Measurements from ENCODE around the gene MGLL. TPM values are rescaled to one million over a fixed set of nuclear protein-coding genes. Genes with fewer than 3 reads are reported as not detected.

Gene MGLL
- total RNA-seq, 6 experiments from 2014 or later = 128 to 144 (median 129) TPM

DNA sequence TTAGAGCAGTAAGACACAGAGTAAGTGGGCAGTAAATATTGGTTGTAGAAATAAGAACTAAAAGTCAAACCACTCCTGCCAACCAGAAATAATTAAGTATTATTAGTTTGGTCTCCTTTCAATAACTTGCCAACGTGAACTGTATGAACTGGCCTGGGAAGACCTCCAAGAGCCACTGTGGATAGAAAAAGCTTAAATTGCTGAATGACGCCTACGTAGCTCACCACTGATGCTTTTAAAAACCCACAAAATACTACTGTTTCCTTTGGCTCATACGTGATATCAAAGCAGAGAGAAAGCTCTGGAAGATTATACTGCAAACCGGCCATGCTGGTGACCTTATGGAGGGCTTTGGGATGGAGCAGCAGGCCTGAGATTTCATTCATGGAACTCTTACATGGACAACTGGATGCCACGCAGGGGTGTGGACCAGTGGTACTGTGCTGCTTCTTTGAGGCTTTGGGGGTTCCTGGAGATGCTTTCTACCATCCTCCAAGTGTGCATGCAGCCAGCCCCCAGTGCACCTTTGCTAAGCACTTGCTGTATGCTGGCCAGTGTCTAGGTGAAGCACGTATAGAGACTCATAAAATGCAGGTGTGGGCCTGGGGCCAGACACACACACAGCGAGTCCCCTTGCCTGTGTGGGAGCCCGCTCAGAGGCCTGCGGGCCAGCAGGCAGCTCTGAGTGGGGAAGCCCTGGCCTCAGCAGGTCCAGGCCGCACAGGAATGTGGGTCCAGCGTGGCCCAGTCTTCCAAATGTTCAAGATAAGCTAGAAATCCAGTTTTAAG lies 82.8 kb downstream of the MGLL start:
- Mint-ChIP-seq H3K27me3 (ENCODE audit: insufficient read depth) (peaks cover 5% of the 10 kb centered on the region; the same call in 1 of the 2 replicates), H3K36me3 (ENCODE audit: low read depth) (0 out of 2 replicates have a peak, but pooled peaks cover 8% of the 10 kb centered on the region), H3K4me1 (ENCODE audit: low read depth) (peaks cover 77% of the 10 kb centered on the region), H3K4me3 (no peak overlapping the region), H3K27ac (peak overlapping the region; percentile 80), H3K9me3 (no peaks in the 10 kb centered on the region)
- TF ChIP-seq, protein P1, sequence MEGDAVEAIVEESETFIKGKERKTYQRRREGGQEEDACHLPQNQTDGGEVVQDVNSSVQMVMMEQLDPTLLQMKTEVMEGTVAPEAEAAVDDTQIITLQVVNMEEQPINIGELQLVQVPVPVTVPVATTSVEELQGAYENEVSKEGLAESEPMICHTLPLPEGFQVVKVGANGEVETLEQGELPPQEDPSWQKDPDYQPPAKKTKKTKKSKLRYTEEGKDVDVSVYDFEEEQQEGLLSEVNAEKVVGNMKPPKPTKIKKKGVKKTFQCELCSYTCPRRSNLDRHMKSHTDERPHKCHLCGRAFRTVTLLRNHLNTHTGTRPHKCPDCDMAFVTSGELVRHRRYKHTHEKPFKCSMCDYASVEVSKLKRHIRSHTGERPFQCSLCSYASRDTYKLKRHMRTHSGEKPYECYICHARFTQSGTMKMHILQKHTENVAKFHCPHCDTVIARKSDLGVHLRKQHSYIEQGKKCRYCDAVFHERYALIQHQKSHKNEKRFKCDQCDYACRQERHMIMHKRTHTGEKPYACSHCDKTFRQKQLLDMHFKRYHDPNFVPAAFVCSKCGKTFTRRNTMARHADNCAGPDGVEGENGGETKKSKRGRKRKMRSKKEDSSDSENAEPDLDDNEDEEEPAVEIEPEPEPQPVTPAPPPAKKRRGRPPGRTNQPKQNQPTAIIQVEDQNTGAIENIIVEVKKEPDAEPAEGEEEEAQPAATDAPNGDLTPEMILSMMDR (IDR thresholded peaks at IDR 0.05) = no peak
- DNase-seq = no peak

DNA sequence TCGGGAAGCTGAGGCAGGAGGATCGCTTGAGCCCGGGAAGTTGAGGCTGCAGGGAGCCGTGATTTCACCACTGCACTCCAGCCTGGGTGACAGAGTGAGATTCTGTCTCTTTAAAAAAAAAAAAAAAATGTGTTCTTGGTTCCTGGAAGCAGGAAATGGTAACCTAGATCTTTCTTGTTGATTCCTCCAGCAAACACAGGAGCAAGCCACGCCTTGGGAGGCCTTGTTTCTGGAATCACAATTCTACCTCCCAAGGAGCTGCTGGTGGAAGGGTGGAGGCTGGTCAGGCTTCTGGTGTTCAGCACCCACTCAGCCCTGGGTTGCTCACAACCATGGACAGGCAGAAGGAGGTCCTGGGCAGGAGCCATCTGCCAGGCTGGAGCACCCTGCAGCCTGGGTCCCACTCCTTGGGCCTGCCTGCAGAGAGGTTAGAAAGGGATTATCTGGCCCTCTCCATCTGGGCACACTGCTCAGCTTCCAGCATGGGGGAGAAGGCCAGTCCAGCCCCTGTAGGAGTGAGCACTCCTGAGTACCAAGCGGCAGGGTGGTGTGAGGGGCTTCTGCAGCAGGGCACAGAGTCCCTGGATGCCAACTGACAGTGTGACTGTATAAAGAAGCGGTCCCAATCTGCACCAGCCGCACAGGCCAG lies 84.0 kb downstream of the MGLL start:
- peak overlapping the region; percentile 80 for H3K27ac Mint-ChIP-seq
- peaks cover 76% of the 10 kb centered on the region for H3K4me1 Mint-ChIP-seq (ENCODE audit: low read depth)
- peak; percentile 66 for DNase-seq
- 0 out of 2 replicates have a peak, but pooled peaks cover 7% of the 10 kb centered on the region for H3K36me3 Mint-ChIP-seq (ENCODE audit: low read depth)
- H3K9me3 Mint-ChIP-seq = no peaks in the 10 kb centered on the region
- TF ChIP-seq, protein P1 (IDR thresholded peaks at IDR 0.05) = no peak
- peak overlapping the region; percentile 56 for H3K4me3 Mint-ChIP-seq
- H3K27me3 Mint-ChIP-seq (ENCODE audit: insufficient read depth) = peaks cover 5% of the 10 kb centered on the region; the same call in 1 of the 2 replicates

DNA sequence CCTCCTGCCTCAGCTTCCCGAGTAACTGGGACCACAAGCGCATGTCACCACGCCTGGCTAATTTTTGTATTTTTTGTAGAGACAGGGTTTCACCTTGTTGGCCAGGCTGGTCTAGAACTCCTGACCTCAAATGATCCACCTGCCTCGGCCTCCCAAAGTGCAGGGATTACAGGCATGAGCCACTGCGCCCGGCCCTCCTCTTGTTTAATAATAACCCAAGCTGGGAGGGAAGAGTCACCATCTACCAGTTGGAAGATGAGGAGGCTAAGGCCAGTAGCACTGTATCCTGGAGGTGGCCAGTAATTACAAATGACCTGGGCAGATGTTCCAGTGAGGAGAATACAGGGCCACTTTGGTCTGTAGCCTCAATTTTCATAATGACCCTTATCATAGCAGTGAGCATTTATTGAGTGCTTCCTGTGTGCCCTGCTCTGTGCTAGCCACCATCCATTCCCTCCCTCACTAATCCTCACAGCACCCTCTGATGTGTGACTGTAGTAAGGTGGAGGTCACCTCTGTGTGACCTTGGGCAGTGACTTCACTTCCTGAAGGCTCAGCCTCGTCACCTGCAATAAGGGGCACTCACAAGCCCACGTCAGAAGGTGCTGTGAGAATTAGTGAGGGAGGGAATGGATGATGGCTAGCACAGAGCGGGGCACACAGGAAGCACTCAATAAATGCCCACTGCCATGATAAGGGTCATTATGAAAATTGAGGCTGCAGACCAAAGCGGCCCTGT lies 85.3 kb downstream of the MGLL start:
- peaks cover 78% of the 10 kb centered on the region for H3K4me1 Mint-ChIP-seq (ENCODE audit: low read depth)
- H3K9me3 Mint-ChIP-seq = no peaks in the 10 kb centered on the region
- DNase-seq = no peak
- TF ChIP-seq, protein P1 (IDR thresholded peaks at IDR 0.05) = no peak
- peak overlapping the region; percentile 92; the same call in 1 of the 2 replicates for H3K27ac Mint-ChIP-seq
- no peak overlapping the region for H3K4me3 Mint-ChIP-seq
- peaks cover 5% of the 10 kb centered on the region; the same call in 1 of the 2 replicates for H3K27me3 Mint-ChIP-seq (ENCODE audit: insufficient read depth)
- 0 out of 2 replicates have a peak, but pooled peaks cover 7% of the 10 kb centered on the region for H3K36me3 Mint-ChIP-seq (ENCODE audit: low read depth)

GRCh38 chr3:127735767-127736693 lies 86.3 kb downstream of the MGLL start:
- H3K27ac Mint-ChIP-seq = peak overlapping the region; percentile 92
- peak overlapping the region; percentile 76 for H3K4me3 Mint-ChIP-seq
- TF ChIP-seq, protein P1 (IDR thresholded peaks at IDR 0.05) = no peak
- DNase-seq = peak; percentile 74
- H3K9me3 Mint-ChIP-seq = no peaks in the 10 kb centered on the region
- H3K4me1 Mint-ChIP-seq (ENCODE audit: low read depth) = peaks cover 70% of the 10 kb centered on the region
- 0 out of 2 replicates have a peak, but pooled peaks cover 5% of the 10 kb centered on the region for H3K36me3 Mint-ChIP-seq (ENCODE audit: low read depth)
- peaks cover 5% of the 10 kb centered on the region; the same call in 1 of the 2 replicates for H3K27me3 Mint-ChIP-seq (ENCODE audit: insufficient read depth)

Data from HFFc6 (cell line).